ENCODE data around the gene SLC25A44.
"Not testable (repeated sequence)": the region's sequence is repeated elsewhere in the genome, so short reads cannot be mapped to it uniquely, and the experiment has no call there.

Gene SLC25A44

GRCh38 chr1:156211243-156211642, 17.3 kb downstream of the SLC25A44 start:
- no peak overlapping the region for H3K4me3 ChIP-seq (ENCODE audit: low read depth, low read length)
- TF ChIP-seq CTCF (IDR thresholded peaks at IDR 0.05; ENCODE audit: low read depth, low read length, missing control alignments), result no peak
- DNase-seq (ENCODE audit: low read depth), result no peak

GRCh38 chr1:156212130-156212529, 18.2 kb downstream of the SLC25A44 start:
- peak overlapping the region; percentile 83; the same call in 1 of the 2 replicates for H3K4me3 ChIP-seq (ENCODE audit: low read depth, low read length)
- no peak for TF ChIP-seq CTCF (IDR thresholded peaks at IDR 0.05; ENCODE audit: low read depth, low read length, missing control alignments)
- no peak for DNase-seq (ENCODE audit: low read depth)

- DNase-seq (ENCODE audit: low read depth), result peak; percentile 85
- H3K4me3 ChIP-seq (ENCODE audit: low read depth, low read length), result peak within 1 kb of the TSS; percentile 83
- no peak for TF ChIP-seq CTCF (IDR thresholded peaks at IDR 0.05; ENCODE audit: low read depth, low read length, missing control alignments)
These were observed 19.1 kb downstream of the SLC25A44 start, which contains the start of gene PMF1 for GRCh38 chr1:156212833-156213643. TSS of gene PMF1 (plus strand) at chr1:156213007. CDS start at chr1:156213016, 9 bp downstream.

GRCh38 chr1:156213644-156213966, 19.7 kb downstream of the SLC25A44 start:
- no peak for TF ChIP-seq CTCF (IDR thresholded peaks at IDR 0.05; ENCODE audit: low read depth, low read length, missing control alignments)
- no peak for DNase-seq (ENCODE audit: low read depth)
- H3K4me3 ChIP-seq (ENCODE audit: low read depth, low read length), result peak overlapping the region; percentile 83

GRCh38 chr1:156214024-156214748, 20.3 kb downstream of the SLC25A44 start:
- no peak for DNase-seq (ENCODE audit: low read depth)
- TF ChIP-seq CTCF (IDR thresholded peaks at IDR 0.05; ENCODE audit: low read depth, low read length, missing control alignments), result no peak
- peak overlapping the region; percentile 83; the same call in 1 of the 2 replicates for H3K4me3 ChIP-seq (ENCODE audit: low read depth, low read length)

GRCh38 chr1:156216361-156217086, 22.6 kb downstream of the SLC25A44 start:
- not testable (repeated sequence) for H3K4me3 ChIP-seq (ENCODE audit: low read depth, low read length); DNase-seq (ENCODE audit: low read depth)

- no peak for DNase-seq (ENCODE audit: low read depth)
- H3K4me3 ChIP-seq (ENCODE audit: low read depth, low read length), result peak overlapping the region; percentile 8; the same call in 1 of the 2 replicates
- no peak for TF ChIP-seq CTCF (IDR thresholded peaks at IDR 0.05; ENCODE audit: low read depth, low read length, missing control alignments)
These were observed 24.0 kb downstream of the SLC25A44 start for GRCh38 chr1:156217871-156218270.
